ENCODE data around the gene PIF1. TPM values are rescaled to one million over a fixed set of nuclear protein-coding genes. Genes with fewer than 3 reads are reported as not detected.

PIF1 gene
- total RNA-seq, 1 donor from 2014 or later, result 0.76 TPM

DNA sequence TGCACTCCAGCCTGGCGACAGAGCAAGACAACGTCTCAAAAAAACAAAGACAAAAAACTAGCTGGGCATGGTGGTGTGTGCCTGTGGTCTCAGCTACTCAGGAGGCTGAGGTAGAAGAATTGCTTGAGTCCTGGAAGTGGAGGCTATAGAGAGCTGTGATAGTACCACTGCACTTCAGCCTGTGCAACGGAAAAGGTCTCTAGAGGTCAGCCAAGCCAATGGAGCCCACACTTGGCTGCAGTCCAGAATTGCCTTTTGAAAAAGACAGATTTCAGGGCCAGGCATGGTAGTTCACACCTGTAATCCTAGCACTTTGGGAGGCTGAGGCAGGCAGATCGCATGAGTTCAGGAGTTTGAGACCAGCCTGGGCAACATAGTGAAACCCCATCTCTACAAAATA is 41.7 kb downstream of the PIF1 start:
- intact Hi-C loops (cut with DNase I), result no loop called here
- ATAC-seq (no peak), DNase-seq (ENCODE audit: low spot score) (no peak)

GRCh38 chr15:64782751-64783150 is 42.7 kb downstream of the PIF1 start:
- intact Hi-C loops (cut with DNase I), result no loop called here
- DNase-seq (ENCODE audit: low spot score) (no peak), ATAC-seq (no peak)

- DNase-seq (ENCODE audit: low spot score) (no peak), ATAC-seq (no peak)
- intact Hi-C loops (cut with DNase I), result no loop called here
Observed at GRCh38 chr15:64781299-64781698, 44.1 kb downstream of the PIF1 start.

DNA sequence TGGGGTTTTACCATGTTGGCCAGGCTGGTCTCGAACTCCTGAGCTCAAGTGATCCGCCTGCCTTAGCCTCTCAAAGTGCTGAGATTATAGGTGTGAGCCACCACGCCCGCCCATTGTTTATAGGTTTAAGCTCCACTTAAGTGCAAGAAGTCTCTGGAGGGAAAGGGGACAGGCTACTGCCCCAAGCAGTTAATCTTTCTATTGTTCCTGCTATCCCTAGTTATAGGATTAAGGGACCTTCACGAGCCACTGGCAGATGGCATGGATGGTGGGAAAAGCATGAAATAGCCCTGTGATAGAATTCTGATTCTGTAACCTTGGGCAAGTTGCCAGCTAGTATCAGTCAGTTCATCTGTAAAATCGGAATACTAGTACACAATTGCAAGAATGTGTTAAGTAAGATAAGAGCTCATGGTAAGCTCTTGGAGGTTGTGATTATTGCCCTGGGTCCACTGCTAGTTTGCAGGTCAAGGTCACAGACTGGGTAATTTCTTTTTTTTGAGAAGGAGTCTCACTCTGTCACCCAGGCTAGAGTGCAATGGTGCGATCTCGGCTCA is 44.8 kb downstream of the PIF1 start:
- no peak for ATAC-seq
- intact Hi-C loops (cut with DNase I), result no loop called here
- no peak for DNase-seq (ENCODE audit: low spot score)

DNA sequence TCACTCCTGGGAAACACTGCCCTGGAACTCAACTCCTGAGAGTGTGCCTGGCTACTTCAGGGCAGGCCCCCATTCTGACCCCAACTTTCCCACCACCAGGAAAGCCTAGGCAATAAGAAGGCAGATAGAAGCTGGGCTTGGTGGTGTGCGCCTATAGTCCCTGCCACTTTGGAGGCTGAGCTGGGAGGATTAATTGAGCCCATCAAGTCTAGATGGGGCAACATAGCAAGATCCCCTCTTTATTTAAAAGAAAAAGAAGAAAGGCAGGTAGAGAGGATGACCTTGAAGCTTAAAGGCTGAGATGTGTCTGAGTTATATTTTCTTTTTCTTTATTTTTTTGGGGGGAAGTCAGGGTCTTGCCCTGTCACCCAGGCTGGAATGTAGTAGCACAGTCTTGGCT is 45.8 kb downstream of the PIF1 start:
- DNase-seq (ENCODE audit: low spot score) (no peak), ATAC-seq (no peak)
- intact Hi-C loops (cut with DNase I), result no loop called here

DNA sequence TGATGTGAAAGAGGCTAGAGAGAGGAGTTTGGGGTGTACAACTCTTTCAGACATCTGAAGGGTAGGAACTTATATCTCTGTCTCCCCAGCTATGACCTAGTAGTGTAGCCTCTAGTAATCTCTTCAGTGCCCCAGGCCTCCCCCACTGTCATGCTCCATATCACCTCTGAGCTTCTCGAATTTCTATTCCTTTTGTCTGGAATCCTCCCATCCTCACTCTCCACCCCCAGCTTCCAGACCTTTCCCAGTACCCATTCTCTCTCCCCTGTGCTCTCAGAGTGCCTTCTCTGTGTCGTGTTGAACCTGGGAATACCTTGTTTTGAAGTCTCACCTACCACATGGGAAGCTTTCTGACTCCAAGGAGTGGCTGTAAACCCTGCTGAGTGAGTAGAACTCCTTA is 46.4 kb downstream of the PIF1 start:
- ATAC-seq, result no peak
- intact Hi-C loops (cut with DNase I), result no loop called here
- no peak for DNase-seq (ENCODE audit: low spot score)

GRCh38 chr15:64776402-64776786 is 49.1 kb downstream of the PIF1 start:
- ATAC-seq (peak; percentile 23), DNase-seq (ENCODE audit: low spot score) (no peak)
- intact Hi-C loops (cut with DNase I), result no loop called here

DNA sequence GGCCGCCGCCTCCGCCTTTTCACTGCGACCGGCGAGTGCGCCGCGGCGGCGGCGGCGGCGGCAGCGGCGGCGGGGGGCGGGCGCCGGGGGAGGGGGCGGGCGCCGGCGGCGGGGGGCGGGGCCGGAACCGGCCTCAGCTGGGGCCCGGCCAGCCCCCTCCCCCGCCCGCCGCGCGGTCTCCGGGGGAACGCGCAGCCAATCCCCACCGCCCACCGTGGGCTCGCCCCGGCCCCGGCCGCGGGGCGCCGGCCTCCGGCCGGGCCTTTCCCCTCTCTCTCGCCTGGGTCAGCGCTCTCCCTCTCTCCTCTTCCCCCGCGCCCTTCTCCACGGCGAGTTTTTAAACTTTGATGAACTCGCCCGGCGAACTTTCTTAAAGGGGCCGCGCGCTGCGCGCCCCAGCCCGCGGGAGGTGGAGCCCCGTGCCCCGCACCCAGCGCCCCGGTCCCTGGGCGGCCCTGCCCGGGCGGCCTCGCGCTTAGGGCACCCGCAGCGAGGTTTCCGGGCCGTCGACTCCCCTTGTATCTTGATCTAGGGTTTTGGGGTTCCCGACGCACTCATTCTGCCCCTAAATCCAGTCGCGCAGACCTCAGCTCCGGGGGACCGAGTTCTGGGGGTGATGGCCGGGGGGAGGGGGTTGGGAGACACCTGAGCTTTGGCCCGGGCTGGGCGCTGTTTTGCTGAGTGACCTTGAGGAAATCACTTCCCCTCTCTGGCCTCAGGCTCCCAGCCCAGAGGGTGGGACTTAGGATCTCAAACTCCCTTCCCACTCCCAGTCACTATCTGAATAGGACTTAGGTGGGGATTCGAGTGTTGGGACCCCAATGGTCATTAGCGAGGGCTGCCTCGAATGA is 49.7 kb downstream of the PIF1 start, which contains the start of gene RBPMS2:
RBPMS2 (minus strand) TSS at position 39 of the 851 bp plus-strand sequence. CDS start 270 bp downstream, outside the sequence.
- peak; percentile 69 for ATAC-seq
- DNase-seq (ENCODE audit: low spot score), result peak; percentile 66
- intact Hi-C loops (cut with DNase I), result no loop called here

DNA sequence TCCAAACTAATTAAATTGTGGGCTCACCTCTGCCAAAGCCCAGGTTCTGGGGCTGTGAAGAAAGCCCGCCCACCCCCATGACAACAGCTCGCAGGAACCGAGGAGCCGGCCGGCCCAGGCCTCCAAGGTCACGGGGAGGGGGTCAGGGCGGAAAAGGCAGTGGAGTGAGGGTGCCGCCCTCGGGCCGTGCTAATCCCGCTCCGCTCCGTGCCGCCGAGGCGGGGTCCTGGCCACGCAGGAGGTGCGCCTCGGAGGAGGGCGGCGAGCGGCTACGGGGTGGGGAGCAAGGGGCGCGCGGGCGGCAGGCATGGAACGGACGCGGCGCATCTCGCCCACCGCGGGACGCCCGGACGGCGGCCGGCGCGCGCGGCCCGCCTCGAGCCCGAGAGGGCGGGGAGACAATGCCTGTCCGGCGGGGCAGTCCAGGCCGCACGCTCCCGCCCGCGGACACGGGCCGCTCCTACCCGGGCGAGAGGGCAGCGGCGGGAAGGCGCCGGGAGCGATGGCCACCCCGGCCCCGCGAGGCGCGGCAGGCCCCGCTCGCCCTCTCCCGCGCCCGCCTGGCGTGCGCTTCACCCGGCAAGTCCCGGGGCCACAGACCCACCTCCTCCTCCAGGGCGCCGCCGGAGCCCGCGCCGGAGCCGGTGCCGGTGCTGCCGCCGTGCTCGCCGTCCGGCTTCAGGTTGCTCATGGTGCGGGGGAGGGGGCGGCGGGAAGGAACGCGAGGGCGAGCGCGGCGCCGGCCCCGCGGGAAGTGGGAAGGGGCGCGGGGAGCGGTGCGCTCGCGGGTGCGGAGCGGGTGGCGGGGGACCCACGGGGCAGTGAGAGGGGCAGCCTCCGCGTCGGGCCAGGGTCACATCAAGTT is 50.6 kb downstream of the PIF1 start:
- ATAC-seq (peak; percentile 27), DNase-seq (ENCODE audit: low spot score) (no peak)
- intact Hi-C loops (cut with DNase I), result no loop called here

DNA sequence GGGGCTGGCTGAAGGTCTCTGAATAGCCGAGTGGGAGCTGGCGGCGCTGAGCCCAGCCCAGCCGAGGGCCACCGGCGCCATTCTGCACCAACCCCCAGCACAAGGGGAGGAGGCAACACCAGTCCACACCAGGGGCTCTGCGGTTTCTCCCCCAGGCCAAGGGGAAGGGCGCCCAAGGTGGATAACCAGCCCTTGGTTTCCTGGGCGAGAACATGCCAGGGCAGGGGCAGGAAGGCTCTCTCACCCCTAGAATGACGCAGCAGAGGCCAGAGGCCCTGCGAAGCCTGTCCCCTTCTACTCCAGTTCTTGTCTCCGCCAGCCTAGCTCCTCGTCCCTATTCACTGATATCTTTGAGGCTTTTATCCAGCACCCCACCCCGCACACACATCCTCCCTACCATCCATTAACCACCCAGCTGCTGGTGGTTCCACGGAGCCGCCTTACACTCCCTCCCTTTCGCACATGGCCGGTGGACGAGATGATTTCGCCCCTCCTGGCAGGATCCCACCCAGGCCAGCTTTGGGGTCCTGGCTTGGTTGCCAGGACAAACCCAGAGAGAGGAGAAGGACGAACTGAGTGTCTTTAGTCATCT is 51.3 kb downstream of the PIF1 start:
- DNase-seq (ENCODE audit: low spot score) (no peak), ATAC-seq (no peak)
- intact Hi-C loops (cut with DNase I), result no loop called here

DNA sequence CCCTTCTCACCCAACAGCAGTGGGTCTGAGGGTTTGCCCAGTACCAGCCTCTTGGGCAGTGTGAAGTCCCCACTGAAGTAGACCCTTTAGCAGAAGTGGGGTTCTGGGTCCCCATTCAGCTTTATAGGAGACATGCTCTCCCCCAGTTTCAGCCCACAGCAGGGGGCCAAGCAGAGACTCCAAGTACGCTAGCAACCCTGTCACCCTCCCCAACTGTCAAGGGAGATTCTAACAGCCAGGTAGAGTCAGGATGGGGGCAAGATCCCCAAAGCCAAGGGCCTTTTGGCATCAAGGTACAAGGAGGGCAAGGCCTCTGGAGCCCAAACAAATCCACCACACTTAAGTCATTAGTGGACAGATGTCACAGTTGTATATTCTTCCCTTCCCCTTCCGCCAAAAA is 51.8 kb downstream of the PIF1 start:
- ATAC-seq (no peak), DNase-seq (ENCODE audit: low spot score) (no peak)
- intact Hi-C loops (cut with DNase I), result no loop called here

- ATAC-seq (no peak), DNase-seq (ENCODE audit: low spot score) (no peak)
- intact Hi-C loops (cut with DNase I), result no loop called here
Observed at GRCh38 chr15:64772964-64773363, 52.5 kb downstream of the PIF1 start.

- intact Hi-C loops (cut with DNase I), result no loop called here
- no peak for DNase-seq (ENCODE audit: low spot score)
- no peak for ATAC-seq
Observed at GRCh38 chr15:64772488-64772887, 53.0 kb downstream of the PIF1 start.

- intact Hi-C loops (cut with DNase I), result no loop called here
- ATAC-seq, result no peak
- DNase-seq (ENCODE audit: low spot score), result no peak
Observed at GRCh38 chr15:64770626-64771025, 54.8 kb downstream of the PIF1 start.

DNA sequence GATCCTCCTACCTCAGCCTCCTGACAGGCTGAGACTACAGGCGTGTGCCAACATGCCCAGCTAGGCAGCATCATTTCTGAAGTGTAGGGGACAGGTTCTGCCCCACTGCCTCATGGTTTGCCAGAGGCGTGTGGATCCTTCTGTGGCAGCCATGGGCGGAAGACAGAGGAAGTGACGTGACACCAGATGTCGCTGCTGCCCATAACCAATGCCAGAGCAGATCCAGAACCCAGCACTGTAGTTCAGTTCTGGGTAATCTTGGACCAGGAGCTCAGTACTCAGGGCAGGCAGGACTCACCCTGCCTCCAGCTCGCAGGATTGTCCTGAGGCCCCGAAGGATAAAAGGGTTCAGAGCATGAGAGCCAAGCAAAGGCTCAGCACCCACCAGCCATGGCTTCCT is 58.2 kb downstream of the PIF1 start:
- intact Hi-C loops (cut with DNase I), result no loop called here
- ATAC-seq (no peak), DNase-seq (ENCODE audit: low spot score) (no peak)

DNA sequence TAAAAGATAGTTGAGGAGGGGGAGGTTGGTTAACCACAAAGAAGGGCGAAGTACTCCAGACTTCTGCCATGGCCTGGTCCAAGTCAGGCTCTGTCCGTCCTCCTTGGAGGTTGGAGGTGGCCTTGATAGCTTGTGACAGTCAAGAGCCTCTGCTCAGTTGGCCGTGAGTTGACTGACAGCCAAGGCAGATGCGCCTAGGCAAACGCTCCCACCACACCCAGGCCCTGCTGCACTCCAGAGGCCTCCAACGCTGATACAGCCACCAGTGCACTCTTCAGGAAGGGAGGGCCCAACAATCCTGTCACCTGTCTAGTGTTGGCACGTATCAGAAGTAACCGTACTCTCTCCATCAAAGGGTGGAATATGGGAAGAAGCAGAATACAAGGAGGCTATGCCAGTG is 59.4 kb downstream of the PIF1 start:
- no peak for DNase-seq (ENCODE audit: low spot score)
- intact Hi-C loops (cut with DNase I), result no loop called here
- ATAC-seq, result no peak

Data from sciatic nerve (tissue), 2 donors.